Mucosa of stomach (tissue), 1 donor: ENCODE measurements around the gene DISC1.
"Not testable (repeated sequence)": the region's sequence is repeated elsewhere in the genome, so short reads cannot be mapped to it uniquely, and the experiment has no call there.

Experiments used
- H3K27me3 ChIP-seq: one replicate; pipeline ENCODE4 v1.7.0; 2013; ENCODE audit warnings: mild to moderate bottlenecking, low read length; ENCODE audit not compliant: control insufficient read depth, insufficient read depth
- H3K36me3 ChIP-seq: one replicate; pipeline ENCODE4 v1.7.0; 2013; ENCODE audit warnings: low read length; ENCODE audit not compliant: control insufficient read depth, insufficient read depth
- H3K4me1 ChIP-seq: one replicate; pipeline ENCODE4 v1.7.0; 2013; ENCODE audit warnings: mild to moderate bottlenecking, low read length; ENCODE audit not compliant: control insufficient read depth, insufficient read depth
- H3K4me3 ChIP-seq: one replicate; pipeline ENCODE4 v1.7.0; 2013; ENCODE audit warnings: low read length
- H3K9ac ChIP-seq: one replicate; pipeline ENCODE4 v1.7.0; 2013; ENCODE audit warnings: mild to moderate bottlenecking, low read length, moderate library complexity
- H3K9me3 ChIP-seq: one replicate; pipeline ENCODE4 v1.7.0; 2013; ENCODE audit warnings: mild to moderate bottlenecking, low read length, moderate library complexity; ENCODE audit not compliant: control insufficient read depth
- donor health status: Pancreatic carcinoma.

The DISC1 gene

GRCh38 chr1:231629132-231629531 lies 2.5 kb downstream of the DISC1 start:
- H3K9me3 ChIP-seq, result no peaks in the 10 kb centered on the region
- H3K27me3 ChIP-seq, result no peaks in the 10 kb centered on the region
- no peak overlapping the region for H3K4me3 ChIP-seq
- no peak overlapping the region for H3K9ac ChIP-seq
- no peaks in the 10 kb centered on the region for H3K4me1 ChIP-seq
- H3K36me3 ChIP-seq, result no peaks in the 10 kb centered on the region

- H3K27me3 ChIP-seq, result no peaks in the 10 kb centered on the region
- H3K9me3 ChIP-seq, result no peaks in the 10 kb centered on the region
- no peak overlapping the region for H3K9ac ChIP-seq
- no peaks in the 10 kb centered on the region for H3K36me3 ChIP-seq
- H3K4me3 ChIP-seq, result no peak overlapping the region
- no peaks in the 10 kb centered on the region for H3K4me1 ChIP-seq
Observed at GRCh38 chr1:231630558-231631205, 4.1 kb downstream of the DISC1 start.

GRCh38 chr1:231631717-231632116 lies 5.1 kb downstream of the DISC1 start:
- no peaks in the 10 kb centered on the region for H3K9me3 ChIP-seq
- no peak overlapping the region for H3K9ac ChIP-seq
- no peaks in the 10 kb centered on the region for H3K36me3 ChIP-seq
- H3K4me1 ChIP-seq, result no peaks in the 10 kb centered on the region
- H3K4me3 ChIP-seq, result no peak overlapping the region
- H3K27me3 ChIP-seq, result no peaks in the 10 kb centered on the region

GRCh38 chr1:231632119-231632518 lies 5.5 kb downstream of the DISC1 start:
- Histone ChIP-seq H3K36me3 (no peaks in the 10 kb centered on the region), H3K9me3 (no peaks in the 10 kb centered on the region), H3K27me3 (no peaks in the 10 kb centered on the region), H3K4me1 (no peaks in the 10 kb centered on the region), H3K9ac (no peak overlapping the region), H3K4me3 (no peak overlapping the region)

GRCh38 chr1:231634323-231635013 lies 7.9 kb downstream of the DISC1 start:
- H3K9ac ChIP-seq, result no peak overlapping the region
- no peaks in the 10 kb centered on the region for H3K9me3 ChIP-seq
- no peaks in the 10 kb centered on the region for H3K27me3 ChIP-seq
- no peak overlapping the region for H3K4me3 ChIP-seq
- H3K4me1 ChIP-seq, result no peaks in the 10 kb centered on the region
- no peaks in the 10 kb centered on the region for H3K36me3 ChIP-seq

- no peaks in the 10 kb centered on the region for H3K4me1 ChIP-seq
- H3K4me3 ChIP-seq, result no peak overlapping the region
- no peaks in the 10 kb centered on the region for H3K36me3 ChIP-seq
- H3K9ac ChIP-seq, result no peak overlapping the region
- no peaks in the 10 kb centered on the region for H3K27me3 ChIP-seq
- H3K9me3 ChIP-seq, result no peaks in the 10 kb centered on the region
Observed at GRCh38 chr1:231636157-231636556, 9.6 kb downstream of the DISC1 start.

- not testable (repeated sequence) for H3K4me1 ChIP-seq, H3K4me3 ChIP-seq, H3K9me3 ChIP-seq, H3K9ac ChIP-seq, H3K36me3 ChIP-seq, H3K27me3 ChIP-seq
Observed at GRCh38 chr1:231636922-231637321, 10.3 kb downstream of the DISC1 start.

- no peaks in the 10 kb centered on the region for H3K27me3 ChIP-seq
- H3K9ac ChIP-seq, result no peak overlapping the region
- no peaks in the 10 kb centered on the region for H3K4me1 ChIP-seq
- no peaks in the 10 kb centered on the region for H3K9me3 ChIP-seq
- H3K4me3 ChIP-seq, result no peak overlapping the region
- no peaks in the 10 kb centered on the region for H3K36me3 ChIP-seq
Observed at GRCh38 chr1:231638647-231639046, 12.1 kb downstream of the DISC1 start.

- H3K36me3 ChIP-seq, result no peaks in the 10 kb centered on the region
- H3K9me3 ChIP-seq, result no peaks in the 10 kb centered on the region
- no peak overlapping the region for H3K9ac ChIP-seq
- no peaks in the 10 kb centered on the region for H3K27me3 ChIP-seq
- H3K4me3 ChIP-seq, result no peak overlapping the region
- no peaks in the 10 kb centered on the region for H3K4me1 ChIP-seq
Observed at GRCh38 chr1:231639819-231640218, 13.2 kb downstream of the DISC1 start.

GRCh38 chr1:231641444-231641843 lies 14.9 kb downstream of the DISC1 start:
- H3K27me3 ChIP-seq, H3K4me1 ChIP-seq, H3K36me3 ChIP-seq, H3K9ac ChIP-seq, H3K9me3 ChIP-seq, H3K4me3 ChIP-seq: not testable (repeated sequence)

- H3K36me3 ChIP-seq, H3K27me3 ChIP-seq, H3K9ac ChIP-seq, H3K4me1 ChIP-seq, H3K4me3 ChIP-seq, H3K9me3 ChIP-seq: not testable (repeated sequence)
Observed at GRCh38 chr1:231642061-231642460, 15.5 kb downstream of the DISC1 start.

GRCh38 chr1:231642618-231643017 lies 16.0 kb downstream of the DISC1 start:
- H3K4me3 ChIP-seq, result no peak overlapping the region
- H3K4me1 ChIP-seq, result no peaks in the 10 kb centered on the region
- no peaks in the 10 kb centered on the region for H3K9me3 ChIP-seq
- no peak overlapping the region for H3K9ac ChIP-seq
- no peaks in the 10 kb centered on the region for H3K36me3 ChIP-seq
- H3K27me3 ChIP-seq, result no peaks in the 10 kb centered on the region
